MM.1S (cell line): ENCODE measurements around the gene MAZ.

Experiments
- CTCF ChIP-seq: fragments of 300-600 bp; sonication (generic); IDR thresholded peaks from 2 replicates; pipeline ENCODE4 v1.5.1; 2016; ENCODE audit warnings: antibody characterized with exemption, low read length, mixed read lengths
- EZH2 ChIP-seq: fragments of 300-600 bp; sonication (generic); optimal IDR thresholded peaks from 2 replicates; pipeline ENCODE3; 2017; ENCODE audit warnings: low read depth, mild to moderate bottlenecking, antibody characterized with exemption, low read length, mixed read lengths
- EZH2phosphoT487 ChIP-seq: fragments of 300-600 bp; sonication (generic); IDR thresholded peaks from 2 replicates; pipeline ENCODE4 v1.6.1; 2018; ENCODE audit warnings: antibody characterized with exemption, low read length

DNA sequence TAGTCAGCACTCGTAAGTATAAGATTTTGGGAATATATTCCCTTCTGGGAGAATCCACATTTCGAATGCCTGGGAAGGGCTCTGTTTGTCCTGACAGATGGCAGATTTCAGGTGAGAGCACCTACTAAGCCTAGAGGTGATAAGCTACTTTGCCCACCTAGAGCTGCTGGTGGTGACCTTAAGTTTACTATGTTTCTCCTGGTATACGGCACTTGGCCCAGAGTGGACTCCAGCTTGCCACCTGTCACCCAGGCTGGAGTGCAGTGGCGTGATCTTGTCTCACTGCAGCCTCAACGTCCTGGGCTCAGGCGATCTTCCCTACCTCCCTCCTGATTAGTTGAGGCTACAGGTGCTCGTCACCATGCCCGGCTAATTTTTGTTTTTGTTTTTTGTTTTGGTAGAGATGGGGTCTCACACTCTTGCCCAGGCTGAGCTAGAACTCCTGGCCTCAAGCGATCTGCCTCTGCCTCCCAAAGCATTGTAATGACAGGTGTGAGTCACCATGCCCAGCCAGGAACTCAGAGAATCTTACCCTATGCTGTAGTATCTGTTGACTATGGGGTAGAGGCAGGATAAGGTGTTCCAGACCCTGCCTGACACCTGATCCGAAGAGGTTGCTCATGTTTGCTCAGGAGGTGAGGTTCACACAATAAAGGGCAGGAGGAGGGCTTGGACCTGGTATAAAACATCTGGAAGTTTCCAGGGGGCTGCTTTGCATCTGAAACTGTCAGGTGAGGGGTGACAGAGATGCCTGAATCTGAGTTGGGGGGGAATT is 28.6 kb upstream of the MAZ start, which contains the start of gene ZG16:
- no peak for TF ChIP-seq CTCF
- TF ChIP-seq EZH2phosphoT487, result no peak
- no peak for TF ChIP-seq EZH2
